K562 (cell line): ENCODE data around the gene TRERF1. TPM values are rescaled to one million over a fixed set of nuclear protein-coding genes. Genes with fewer than 3 reads are reported as not detected.

Source experiments
- ATAC-seq: fragments of 200-7000 bp; cut with Tn5 transposase; 3 replicates; pipeline ENCODE4 v1.9.1; 2020; ENCODE audit warnings: moderate library complexity
- BruUV-seq: library from RNA; stranded (reverse); fragments of 400-500 nt; replicated peaks from 2 replicates; lab custom pipeline; 2021; lab: Mats Ljungman, UMichigan
- CTCF ChIA-PET: fragments of 300-600 bp; formaldehyde crosslinking; extraction: SDS; loops from one replicate; lab custom pipeline; 2021; ENCODE audit warnings: low intra/inter-chr PET ratio; lab: Yijun Ruan, JAX
- POLR2A ChIA-PET: fragments of 300-600, 350-650 bp; sonication (Branson Sonifier 250); formaldehyde crosslinking; extraction: SDS; loops from one replicate; lab custom pipeline; 2021; ENCODE audit warnings: antibody characterized with exemption, inconsistent platforms; lab: Yijun Ruan, JAX
- DNase-seq, 4 experiments: peaks; one replicate each; pipeline versions ENCODE4 v3.0.0 to v3.0.0-alpha.2; 2011 to 2018; ENCODE audit warnings: low spot score in 3 of 4, mixed read lengths in 3 of 4; ENCODE audit errors: extremely low read depth in 1 of 4
- FAIRE-seq: peaks from 2 replicates; lab custom pipeline; 2011; peaks lifted over from hg19 to GRCh38; lab: Jason Lieb, UNC
- H2AFZ ChIP-seq: 2 replicates; pipeline ENCODE4 v1.6.0; 2011; ENCODE audit warnings: low read depth, low read length, control low read depth, inconsistent platforms
- H3K27ac ChIP-seq: fragments of 200-600 bp; 3 replicates; pipeline ENCODE4 v1.8.0; 2011; ENCODE audit warnings: low read depth, mild to moderate bottlenecking, control low read depth, inconsistent platforms, low read length, moderate library complexity, mixed read lengths; ENCODE audit errors: extremely low read depth
- H3K27me3 ChIP-seq, 2 experiments: fragments of 300-600 bp in 1 of 2; 2 replicates in 1 of 2; 3 replicates in 1 of 2; pipeline versions ENCODE4 v1.6.0 to v1.8.0; 2011; ENCODE audit warnings: inconsistent platforms in 2 of 2, low read length in 2 of 2, mild to moderate bottlenecking in 1 of 2, mixed read lengths in 1 of 2, moderate library complexity in 1 of 2; ENCODE audit not compliant: control insufficient read depth in 2 of 2, insufficient read depth in 2 of 2
- H3K36me3 ChIP-seq: fragments of 300-600 bp; 3 replicates; pipeline ENCODE4 v1.8.0; 2011; ENCODE audit warnings: mild to moderate bottlenecking, low read length, inconsistent platforms; ENCODE audit not compliant: control insufficient read depth, insufficient read depth
- H3K4me1 ChIP-seq, 2 experiments: fragments of 200-600 bp in 1 of 2; replicated peaks in 1 of 2; 2 replicates in 1 of 2; 3 replicates in 1 of 2; pipeline versions ENCODE4 v1.5.1 to v1.8.0; 2011; ENCODE audit warnings: inconsistent platforms in 2 of 2, low read length in 2 of 2, mild to moderate bottlenecking in 1 of 2, mixed read lengths in 1 of 2, moderate library complexity in 1 of 2; ENCODE audit not compliant: control insufficient read depth in 2 of 2, insufficient read depth in 2 of 2
- H3K4me2 ChIP-seq: 2 replicates; pipeline ENCODE4 v1.6.1; 2011; ENCODE audit warnings: low read length, control low read depth, inconsistent platforms, mixed read lengths; ENCODE audit not compliant: insufficient read depth
- H3K4me3 ChIP-seq: fragments of 200-600 bp; sonication (generic), shearing (Covaris generic); 2 replicates; pipeline ENCODE4 v1.5.1; 2016; ENCODE audit warnings: control low read depth, inconsistent platforms
- H3K79me2 ChIP-seq: fragments of 200-600 bp; 3 replicates; pipeline ENCODE4 v1.8.0; 2011; ENCODE audit warnings: low read length, inconsistent platforms; ENCODE audit not compliant: control insufficient read depth, insufficient read depth
- H3K9ac ChIP-seq, 2 experiments: 2 replicates each; pipeline versions ENCODE4 v1.6.0 to v1.6.1; 2011; ENCODE audit warnings: low read depth in 2 of 2, low read length in 2 of 2, control low read depth in 1 of 2, inconsistent platforms in 1 of 2, mild to moderate bottlenecking in 1 of 2, mixed read lengths in 1 of 2; ENCODE audit not compliant: insufficient read depth in 1 of 2
- H3K9me1 ChIP-seq: one replicate; pipeline ENCODE4 v1.6.0; 2011; ENCODE audit warnings: inconsistent platforms, mild to moderate bottlenecking, low read length, moderate library complexity; ENCODE audit not compliant: control insufficient read depth, insufficient read depth
- H3K9me3 ChIP-seq: replicated peaks from 2 replicates; pipeline ENCODE4 v1.5.1; 2011; ENCODE audit warnings: low read depth, low read length, inconsistent platforms; ENCODE audit not compliant: control insufficient read depth, insufficient read depth
- H4K20me1 ChIP-seq: replicated peaks from 2 replicates; pipeline ENCODE4 v1.6.1; 2011; ENCODE audit warnings: low read length, inconsistent platforms, mixed read lengths; ENCODE audit not compliant: control insufficient read depth, insufficient read depth
- BDP1 ChIP-seq: IDR thresholded peaks from 3 replicates; pipeline ENCODE4 v1.6.1; 2011; ENCODE audit not compliant: insufficient read length, insufficient read depth
- FOSL1 ChIP-seq: fragments of 200-800 bp; sonication (Bioruptor generic); conservative IDR thresholded peaks from 2 replicates; pipeline ENCODE4 v1.6.1; 2016; ENCODE audit warnings: missing genetic modification characterization, missing compliant biosample characterization
- FOXJ3 ChIP-seq: sonication (generic); formaldehyde crosslinking; IDR thresholded peaks from 2 replicates; pipeline ENCODE4 v1.4.0; 2020; ENCODE audit warnings: mild to moderate bottlenecking, missing genetic modification reagents
- GATAD2A ChIP-seq: fragments of 450-650 bp; IDR thresholded peaks from 2 replicates; pipeline ENCODE4 v1.6.1; 2017
- HLTF ChIP-seq: fragments of 450-650 bp; IDR thresholded peaks from 2 replicates; pipeline ENCODE4 v1.6.1; 2016
- NRF1 ChIP-seq, 2 experiments: fragments of 450-650 bp; IDR thresholded peaks in 1 of 2; conservative IDR thresholded peaks in 1 of 2; 2 replicates each; pipeline ENCODE4 v1.6.1; 2014; ENCODE audit warnings: mild to moderate bottlenecking in 2 of 2
- PBX2 ChIP-seq, 2 experiments: IDR thresholded peaks in 1 of 2; conservative IDR thresholded peaks in 1 of 2; 2 replicates each; pipeline ENCODE4 v1.6.1; 2016; ENCODE audit warnings: low read depth in 2 of 2, mild to moderate bottlenecking in 1 of 2, missing compliant biosample characterization in 1 of 2, missing genetic modification characterization in 1 of 2, moderate library complexity in 1 of 2
- POLR2AphosphoS2 ChIP-seq: IDR thresholded peaks from 2 replicates; pipeline ENCODE4 v1.6.1; 2012; ENCODE audit warnings: low read length, improper control_type of control experiment
- SNAPC5 ChIP-seq: fragments of 250-450 bp; sonication (Bioruptor Pico); IDR thresholded peaks from 2 replicates; pipeline ENCODE4 v1.8.0; 2021; ENCODE audit warnings: moderate library complexity, mild to moderate bottlenecking, inconsistent platforms
- ZNF124 ChIP-seq: sonication (generic); formaldehyde crosslinking; IDR thresholded peaks from 2 replicates; pipeline ENCODE4 v1.8.1; 2022; ENCODE audit warnings: missing genetic modification reagents
- WGBS: fragments of 100-300 bp; shearing (Covaris generic); methylation state at CpG from one replicate; pipeline ENCODE4 v1.1.6; 2016; ENCODE audit warnings: low coverage, mixed read lengths; ENCODE audit not compliant: insufficient coverage; ENCODE audit errors: missing lambda C conversion rate; 5-methylcytosine and 5-hydroxymethylcytosine counted together
- in situ Hi-C: fragments of 300-500 bp; cut with MboI; formaldehyde crosslinking; loops from 4 replicates; pipeline ENCODE4 v1.15.0; 2018; ENCODE audit warnings: inconsistent platforms, mixed read lengths
- intact Hi-C: fragments of 100-400 bp; cut with micrococcal nuclease; formaldehyde crosslinking; loops from 2 replicates; pipeline ENCODE4 v1.14.2; 2022
- polyA plus RNA-seq, 8 experiments: library from polyadenylated mRNA; depleted of rRNA in 4 of 8; stranded (reverse) in 5 of 8; unstranded in 3 of 8; fragments of >200 nt; fragmentation: Nextera tagmentation in 2 of 8; fragmentation: Illumina TruSeq in 1 of 8; extraction: Ambion mirVana in 2 of 8; extraction: Trizol in 1 of 8; gene quantifications; 2 replicates each; pipeline versions ENCODE4 v1.2.1 to v1.2.3, GENCODE V29; 2011 to 2014; ENCODE audit warnings: inconsistent platforms in 1 of 8, missing spikeins in 1 of 8
- total RNA-seq, 7 experiments: library from RNA; depleted of rRNA in 6 of 7; stranded (reverse); fragments of >200 nt in 6 of 7; fragmentation: Illumina TruSeq in 2 of 7; extraction: Trizol in 2 of 7; gene quantifications; 2 replicates each; pipeline versions ENCODE4 v1.2.1 to v1.2.3, GENCODE V29; 2011 to 2021; ENCODE audit warnings: low replicate concordance in 1 of 7
- TF ChIP-seq, protein P1 (sequence below): fragments of 250-450 bp; sonication (Bioruptor Pico); IDR thresholded peaks from 2 replicates; pipeline ENCODE4 v1.4.0; 2020
- TF ChIP-seq, protein P2 (sequence below): fragments of 450-650 bp; formaldehyde crosslinking; IDR thresholded peaks from 2 replicates; pipeline ENCODE4 v1.4.0; 2022; ENCODE audit warnings: missing genetic modification characterization
- TF ChIP-seq, protein P3 (sequence below): IDR thresholded peaks from 2 replicates; pipeline ENCODE4 v1.6.1; 2011; ENCODE audit not compliant: insufficient read length; ENCODE audit errors: extremely low read depth

Gene TRERF1
- total and polyA plus RNA-seq, 9 of the 15 experiments (the other 6 are each of a cell fraction or from before 2014, with no cell fraction given), result 0.04 to 0.20 (median 0.07) TPM; not detected in 3

DNA sequence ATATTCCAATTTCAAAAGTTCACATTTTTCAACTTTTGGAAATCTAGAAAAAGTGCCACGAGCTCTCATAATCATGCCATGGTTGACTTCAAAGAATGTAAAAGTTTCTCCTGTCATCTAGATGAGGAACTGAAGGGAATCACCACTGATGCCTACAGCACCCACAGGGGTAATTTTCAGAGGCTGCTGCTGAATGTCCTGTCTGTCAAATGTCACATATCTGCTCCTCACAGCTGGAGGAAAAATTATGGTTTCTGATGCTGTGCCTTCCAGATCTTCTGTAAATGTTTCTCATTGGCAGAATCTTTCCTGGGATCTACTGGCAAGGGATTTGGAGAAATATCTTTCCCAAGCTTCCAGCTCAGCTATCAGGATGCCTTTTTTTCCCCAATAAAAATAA is 32.5 kb upstream of the TRERF1 start:
- H4K20me1 ChIP-seq, result no peaks in the 10 kb centered on the region
- no peak for FAIRE-seq
- H3K4me2 ChIP-seq, result no peak overlapping the region
- BruUV-seq, result no TSS peak
- CTCF ChIA-PET, result no interaction called here
- WGBS, result 0% methylated on average over 1 of the region's 1 CpG
- no peaks in the 10 kb centered on the region for H3K36me3 ChIP-seq
- H3K27me3 ChIP-seq, result peaks cover 4 to 10% of the 10 kb centered on the region in 2 experiments; a peak in 4 of 5 replicates
- no peaks in the 10 kb centered on the region for H3K9me3 ChIP-seq
- H3K9me1 ChIP-seq, result no peaks in the 10 kb centered on the region
- in situ Hi-C loops, result no loop called here
- no peak overlapping the region for H3K9ac ChIP-seq
- H3K27ac ChIP-seq, result no peak overlapping the region
- H3K79me2 ChIP-seq, result no peaks in the 10 kb centered on the region
- no peak overlapping the region for H2AFZ ChIP-seq
- no peak overlapping the region for H3K4me3 ChIP-seq
- no peak for ATAC-seq
- POLR2A ChIA-PET, result interaction anchor here (0.6 to 2.3 kb wide), 6 partner anchors 9 to 350 kb away, joined by 3 to 9 read pairs (median 4); no protein-coding TSS in a partner anchor
- intact Hi-C loops, result no loop called here
- H3K4me1 ChIP-seq, result no peaks in the 10 kb centered on the region
- no peak for DNase-seq
- TF ChIP-seq BDP1 (no peak), PBX2 (CRISPR knock-in tag; IDR thresholded peaks at IDR 0.05; ENCODE audit: low read depth) (no peak), PBX2 (tag; conservative IDR thresholded peaks at IDR 0.05; ENCODE audit: low read depth) (peak; percentile 33; the same call in 1 of the 2 replicates), NRF1 (conservative IDR thresholded peaks at IDR 0.05 in 1 of 2, IDR thresholded peaks at IDR 0.05 in 1 of 2) (no peak), ZNF124 (no peak), FOXJ3 (CRISPR knock-in tag) (no peak), FOSL1 (tag) (no peak), HLTF (no peak), POLR2AphosphoS2 (no peak), GATAD2A (no peak), SNAPC5 (no peak)
- TF ChIP-seq, protein P1, sequence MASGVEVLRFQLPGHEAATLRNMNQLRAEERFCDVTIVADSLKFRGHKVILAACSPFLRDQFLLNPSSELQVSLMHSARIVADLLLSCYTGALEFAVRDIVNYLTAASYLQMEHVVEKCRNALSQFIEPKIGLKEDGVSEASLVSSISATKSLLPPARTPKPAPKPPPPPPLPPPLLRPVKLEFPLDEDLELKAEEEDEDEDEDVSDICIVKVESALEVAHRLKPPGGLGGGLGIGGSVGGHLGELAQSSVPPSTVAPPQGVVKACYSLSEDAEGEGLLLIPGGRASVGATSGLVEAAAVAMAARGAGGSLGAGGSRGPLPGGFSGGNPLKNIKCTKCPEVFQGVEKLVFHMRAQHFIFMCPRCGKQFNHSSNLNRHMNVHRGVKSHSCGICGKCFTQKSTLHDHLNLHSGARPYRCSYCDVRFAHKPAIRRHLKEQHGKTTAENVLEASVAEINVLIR (CRISPR knock-in tag), result no peak
- TF ChIP-seq, protein P2, sequence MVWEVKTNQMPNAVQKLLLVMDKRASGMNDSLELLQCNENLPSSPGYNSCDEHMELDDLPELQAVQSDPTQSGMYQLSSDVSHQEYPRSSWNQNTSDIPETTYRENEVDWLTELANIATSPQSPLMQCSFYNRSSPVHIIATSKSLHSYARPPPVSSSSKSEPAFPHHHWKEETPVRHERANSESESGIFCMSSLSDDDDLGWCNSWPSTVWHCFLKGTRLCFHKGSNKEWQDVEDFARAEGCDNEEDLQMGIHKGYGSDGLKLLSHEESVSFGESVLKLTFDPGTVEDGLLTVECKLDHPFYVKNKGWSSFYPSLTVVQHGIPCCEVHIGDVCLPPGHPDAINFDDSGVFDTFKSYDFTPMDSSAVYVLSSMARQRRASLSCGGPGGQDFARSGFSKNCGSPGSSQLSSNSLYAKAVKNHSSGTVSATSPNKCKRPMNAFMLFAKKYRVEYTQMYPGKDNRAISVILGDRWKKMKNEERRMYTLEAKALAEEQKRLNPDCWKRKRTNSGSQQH (CRISPR knock-in tag), result no peak
- TF ChIP-seq, protein P3, sequence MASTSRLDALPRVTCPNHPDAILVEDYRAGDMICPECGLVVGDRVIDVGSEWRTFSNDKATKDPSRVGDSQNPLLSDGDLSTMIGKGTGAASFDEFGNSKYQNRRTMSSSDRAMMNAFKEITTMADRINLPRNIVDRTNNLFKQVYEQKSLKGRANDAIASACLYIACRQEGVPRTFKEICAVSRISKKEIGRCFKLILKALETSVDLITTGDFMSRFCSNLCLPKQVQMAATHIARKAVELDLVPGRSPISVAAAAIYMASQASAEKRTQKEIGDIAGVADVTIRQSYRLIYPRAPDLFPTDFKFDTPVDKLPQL, result no peak
